ENCODE results near the gene PIN4. TPM values are rescaled to one million over a fixed set of nuclear protein-coding genes. Genes with fewer than 3 reads are reported as not detected.
"Not testable (repeated sequence)": the region's sequence is repeated elsewhere in the genome, so short reads cannot be mapped to it uniquely, and the experiment has no call there.

PIN4 gene
- total and polyA plus RNA-seq, 9 donors: 5.3 to 33.6 (median 10.1) TPM

DNA sequence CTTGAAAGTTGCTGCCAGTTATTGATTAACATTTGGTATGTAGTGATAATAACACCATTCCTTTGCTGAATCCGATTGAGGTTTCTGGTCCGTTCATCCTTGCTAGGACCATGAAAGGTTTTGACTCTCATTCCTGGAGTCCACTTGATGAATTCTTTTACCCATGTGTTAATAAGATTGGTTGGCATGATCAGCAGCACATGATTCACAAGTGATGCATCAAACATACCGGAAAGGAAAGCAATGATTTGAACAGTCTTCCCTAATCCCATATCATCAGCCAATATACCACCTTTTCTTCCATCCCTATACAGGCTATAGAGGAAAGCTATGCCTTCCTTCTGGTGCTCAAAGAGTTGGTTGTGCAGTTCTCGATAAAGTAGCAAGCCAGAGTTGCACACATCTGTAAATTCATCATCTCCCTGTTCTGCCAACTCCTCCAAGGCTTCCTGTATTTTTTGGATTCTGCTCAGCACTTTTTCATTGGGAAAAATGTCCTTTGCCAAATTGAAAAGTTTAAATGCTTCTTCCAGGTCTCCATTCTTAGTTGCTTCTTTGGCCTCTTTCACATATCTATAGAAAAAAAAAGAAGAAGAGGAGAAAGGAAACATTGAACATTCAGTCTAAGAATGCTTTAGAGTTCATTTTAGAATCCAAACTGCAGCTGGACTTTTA, 26.7 kb downstream of the PIN4 start:
- WGBS, 3 donors: 76 to 88% (median 88%) methylated on average over 4 of the region's 4 CpGs
- Histone ChIP-seq H3K4me1 (ENCODE audit: insufficient read depth) (no peaks in the 10 kb centered on the region), H3K36me3 (no peaks in the 10 kb centered on the region), H3K27ac (no peak overlapping the region), H3K27me3 (no peaks in the 10 kb centered on the region), H3K9me3 (no peaks in the 10 kb centered on the region), H3K4me3 (no peak overlapping the region)
- TF ChIP-seq, protein P1, sequence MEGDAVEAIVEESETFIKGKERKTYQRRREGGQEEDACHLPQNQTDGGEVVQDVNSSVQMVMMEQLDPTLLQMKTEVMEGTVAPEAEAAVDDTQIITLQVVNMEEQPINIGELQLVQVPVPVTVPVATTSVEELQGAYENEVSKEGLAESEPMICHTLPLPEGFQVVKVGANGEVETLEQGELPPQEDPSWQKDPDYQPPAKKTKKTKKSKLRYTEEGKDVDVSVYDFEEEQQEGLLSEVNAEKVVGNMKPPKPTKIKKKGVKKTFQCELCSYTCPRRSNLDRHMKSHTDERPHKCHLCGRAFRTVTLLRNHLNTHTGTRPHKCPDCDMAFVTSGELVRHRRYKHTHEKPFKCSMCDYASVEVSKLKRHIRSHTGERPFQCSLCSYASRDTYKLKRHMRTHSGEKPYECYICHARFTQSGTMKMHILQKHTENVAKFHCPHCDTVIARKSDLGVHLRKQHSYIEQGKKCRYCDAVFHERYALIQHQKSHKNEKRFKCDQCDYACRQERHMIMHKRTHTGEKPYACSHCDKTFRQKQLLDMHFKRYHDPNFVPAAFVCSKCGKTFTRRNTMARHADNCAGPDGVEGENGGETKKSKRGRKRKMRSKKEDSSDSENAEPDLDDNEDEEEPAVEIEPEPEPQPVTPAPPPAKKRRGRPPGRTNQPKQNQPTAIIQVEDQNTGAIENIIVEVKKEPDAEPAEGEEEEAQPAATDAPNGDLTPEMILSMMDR (IDR thresholded peaks at IDR 0.05): no peak
- TF ChIP-seq POLR2A (IDR thresholded peaks at IDR 0.05) (no peak), EP300 (IDR thresholded peaks at IDR 0.05) (no peak)
- DNase-seq: no peak
- intact Hi-C loops (cut with DNase I): no loop called here

DNA sequence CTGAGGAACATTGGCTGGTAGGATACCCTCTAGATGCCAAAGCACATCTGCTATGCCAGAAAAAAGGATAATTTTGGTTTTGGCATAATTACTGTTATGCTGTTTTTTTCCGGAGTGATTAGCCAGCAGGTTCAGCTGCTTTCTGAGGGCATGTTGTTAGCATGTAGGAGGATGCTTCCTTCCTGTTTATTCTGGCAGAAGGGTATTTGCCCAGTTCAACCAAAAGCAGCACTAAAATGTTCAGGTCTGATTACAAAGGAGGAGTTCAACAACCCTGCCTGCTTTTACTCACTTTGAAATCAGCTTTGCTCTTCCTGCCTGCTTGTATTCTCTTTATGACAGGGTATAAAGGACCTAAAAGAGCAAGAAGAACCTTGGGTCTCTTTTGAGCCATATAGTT, 35.4 kb downstream of the PIN4 start:
- 27 to 38% (median 32%) methylated on average over 1 of the region's 1 CpG for WGBS, 3 donors
- Histone ChIP-seq H3K27ac (no peak overlapping the region), H3K4me3 (no peak overlapping the region), H3K36me3 (no peaks in the 10 kb centered on the region), H3K9me3 (peaks cover 0 to 6% of the 10 kb centered on the region in 2 donors), H3K27me3 (no peaks in the 10 kb centered on the region), H3K4me1 (ENCODE audit: insufficient read depth) (no peaks in the 10 kb centered on the region)
- intact Hi-C loops (cut with DNase I): no loop called here
- TF ChIP-seq EP300 (IDR thresholded peaks at IDR 0.05): no peak
- TF ChIP-seq, protein P1 (IDR thresholded peaks at IDR 0.05): no peak
- no peak for TF ChIP-seq POLR2A (IDR thresholded peaks at IDR 0.05)
- no peak for DNase-seq

DNA sequence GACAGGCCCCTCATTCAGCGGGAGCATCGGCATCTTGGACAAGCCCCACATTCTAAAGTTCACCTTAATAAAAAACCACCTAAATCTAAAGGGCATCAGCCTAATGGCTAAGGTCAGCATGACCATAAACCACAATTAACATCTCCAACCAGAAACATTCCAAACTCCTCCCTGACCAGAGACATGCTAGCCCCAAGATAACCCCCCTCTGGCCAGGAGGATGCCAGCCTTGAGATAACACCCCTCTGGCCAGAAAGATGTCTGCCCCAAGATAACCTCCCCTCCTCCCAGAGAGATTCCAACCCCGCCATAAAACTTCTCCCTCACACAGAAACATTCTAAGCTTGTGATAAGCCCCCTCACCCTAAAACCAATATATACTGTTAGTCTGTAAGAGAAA, 38.8 kb downstream of the PIN4 start:
- intact Hi-C loops (cut with DNase I); H3K4me1 ChIP-seq (ENCODE audit: insufficient read depth); H3K9me3 ChIP-seq; H3K27ac ChIP-seq; H3K4me3 ChIP-seq; DNase-seq; H3K36me3 ChIP-seq; H3K27me3 ChIP-seq: not testable (repeated sequence)
- WGBS, 3 donors: 85 to 93% (median 90%) methylated on average over 3 of the region's 3 CpGs

- DNase-seq: no peak
- peaks cover 0 to 7% of the 10 kb centered on the region in 2 donors for H3K9me3 ChIP-seq
- 85 to 89% (median 88%) methylated on average over 3 of the region's 3 CpGs for WGBS, 3 donors
- no peaks in the 10 kb centered on the region for H3K4me1 ChIP-seq (ENCODE audit: insufficient read depth)
- H3K4me3 ChIP-seq: no peak overlapping the region
- H3K27ac ChIP-seq: no peak overlapping the region
- no peaks in the 10 kb centered on the region for H3K27me3 ChIP-seq
- no peak for TF ChIP-seq EP300 (IDR thresholded peaks at IDR 0.05)
- TF ChIP-seq, protein P1 (IDR thresholded peaks at IDR 0.05): no peak
- no peak for TF ChIP-seq POLR2A (IDR thresholded peaks at IDR 0.05)
- intact Hi-C loops (cut with DNase I): no loop called here
- H3K36me3 ChIP-seq: no peaks in the 10 kb centered on the region
Measured at GRCh38 chrX:72230290-72230689, 48.7 kb downstream of the PIN4 start.

GRCh38 chrX:72236841-72237240, 55.3 kb downstream of the PIN4 start:
- no peak overlapping the region for H3K27ac ChIP-seq
- TF ChIP-seq, protein P1 (IDR thresholded peaks at IDR 0.05): no peak
- no peak for TF ChIP-seq EP300 (IDR thresholded peaks at IDR 0.05)
- no peak for TF ChIP-seq POLR2A (IDR thresholded peaks at IDR 0.05)
- no peak for DNase-seq
- no peak overlapping the region for H3K4me3 ChIP-seq
- WGBS, 3 donors: 75 to 84% (median 83%) methylated on average over 4 of the region's 4 CpGs
- intact Hi-C loops (cut with DNase I): no loop called here
- H3K9me3 ChIP-seq: no peaks in the 10 kb centered on the region
- no peaks in the 10 kb centered on the region for H3K4me1 ChIP-seq (ENCODE audit: insufficient read depth)
- H3K27me3 ChIP-seq: no peaks in the 10 kb centered on the region
- no peaks in the 10 kb centered on the region for H3K36me3 ChIP-seq
